Stimulated activated naive CD4-positive, alpha-beta T cell (primary cell): ENCODE results near the gene PAPOLG.

ENCODE experiments used
- DNase-seq, 6 experiments: peaks; one replicate each; lab custom pipeline; 2025; lab: John Stamatoyannopoulos, UW

PAPOLG gene

DNA sequence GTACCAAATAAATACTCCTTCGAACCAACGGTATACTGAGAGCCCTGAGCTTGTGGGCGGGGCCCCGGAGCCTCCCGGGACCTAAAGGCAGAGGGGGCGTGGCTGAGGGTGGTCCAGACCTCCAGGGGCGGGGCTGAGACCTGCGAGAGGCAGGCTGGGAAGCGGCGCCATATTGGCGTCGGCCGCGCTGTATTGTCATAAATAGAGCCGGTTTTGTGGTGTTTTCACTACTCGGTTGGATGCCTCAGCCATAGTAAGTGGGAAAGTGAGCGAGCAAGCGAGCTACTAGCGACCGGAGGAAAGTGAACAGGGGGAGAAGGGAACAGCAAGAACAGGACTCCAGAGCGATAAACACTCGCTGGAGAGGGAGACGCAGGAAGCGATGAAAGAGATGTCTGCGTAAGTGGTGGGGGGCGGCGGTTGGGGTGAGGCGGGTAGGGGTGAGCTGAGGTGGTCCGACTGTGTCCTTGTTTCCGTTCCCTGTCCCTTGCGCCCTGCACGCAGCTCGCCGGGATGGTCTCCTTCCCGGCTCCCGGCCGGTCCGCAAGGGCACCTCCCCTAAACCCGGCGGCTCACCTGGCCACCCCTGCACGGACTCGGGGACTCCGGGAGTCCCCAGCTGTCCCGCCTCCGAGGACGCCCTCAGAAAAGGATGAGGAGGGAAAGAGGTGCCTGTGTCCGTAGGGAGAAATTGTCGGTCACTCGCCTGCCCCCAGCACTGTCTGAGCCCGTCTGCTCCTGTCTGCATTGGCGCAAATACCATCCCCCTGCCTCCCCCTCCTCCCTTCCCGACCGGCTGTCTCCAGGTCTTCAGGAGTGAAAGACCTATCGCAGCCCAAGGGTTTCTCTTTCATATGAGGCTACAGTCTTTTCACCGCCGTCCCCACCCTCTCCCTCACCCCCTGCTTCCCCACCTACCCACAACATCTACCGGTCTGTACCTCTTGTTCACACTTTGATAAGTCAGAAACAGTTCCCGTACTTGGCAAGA, at the start of gene PAPOLG:
TSS of gene PAPOLG (plus strand) at position 172 of the 991 bp plus-strand sequence. CDS start at position 383, 211 bp downstream.
- DNase-seq: peak; percentile 87 to 96 (median 92)

DNA sequence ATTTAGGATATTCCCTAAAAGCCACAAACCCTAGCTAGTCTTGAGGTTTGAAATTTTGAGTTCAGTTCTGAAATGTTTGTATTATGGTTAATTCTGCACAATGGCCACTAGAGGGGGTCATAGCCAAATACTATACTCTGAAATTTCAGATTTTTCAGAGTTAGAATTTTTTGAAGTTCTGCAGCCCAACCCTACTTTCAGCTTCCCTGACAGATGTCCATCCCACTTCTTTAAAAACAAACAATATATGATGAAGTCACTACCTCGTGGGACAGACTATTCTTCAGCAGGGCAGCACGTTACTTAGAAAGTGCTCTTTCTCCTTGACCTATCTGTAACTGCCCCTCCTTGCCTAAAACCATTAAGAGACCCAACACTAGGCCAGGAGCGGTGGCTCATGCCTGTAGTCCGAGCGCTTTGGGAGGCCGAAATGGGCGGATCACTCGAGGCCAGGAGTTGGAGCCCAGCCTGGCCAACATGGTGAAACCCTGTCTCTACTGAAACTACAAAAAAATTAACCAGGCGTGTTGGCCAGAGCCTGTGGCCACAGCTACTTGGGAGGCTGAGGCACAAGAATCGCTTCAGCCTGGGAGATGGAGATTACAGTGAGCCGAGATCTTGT, 48.2 kb upstream of the PAPOLG start:
- DNase-seq: peak in 2 of 6 experiments; percentile 36 to 52

DNA sequence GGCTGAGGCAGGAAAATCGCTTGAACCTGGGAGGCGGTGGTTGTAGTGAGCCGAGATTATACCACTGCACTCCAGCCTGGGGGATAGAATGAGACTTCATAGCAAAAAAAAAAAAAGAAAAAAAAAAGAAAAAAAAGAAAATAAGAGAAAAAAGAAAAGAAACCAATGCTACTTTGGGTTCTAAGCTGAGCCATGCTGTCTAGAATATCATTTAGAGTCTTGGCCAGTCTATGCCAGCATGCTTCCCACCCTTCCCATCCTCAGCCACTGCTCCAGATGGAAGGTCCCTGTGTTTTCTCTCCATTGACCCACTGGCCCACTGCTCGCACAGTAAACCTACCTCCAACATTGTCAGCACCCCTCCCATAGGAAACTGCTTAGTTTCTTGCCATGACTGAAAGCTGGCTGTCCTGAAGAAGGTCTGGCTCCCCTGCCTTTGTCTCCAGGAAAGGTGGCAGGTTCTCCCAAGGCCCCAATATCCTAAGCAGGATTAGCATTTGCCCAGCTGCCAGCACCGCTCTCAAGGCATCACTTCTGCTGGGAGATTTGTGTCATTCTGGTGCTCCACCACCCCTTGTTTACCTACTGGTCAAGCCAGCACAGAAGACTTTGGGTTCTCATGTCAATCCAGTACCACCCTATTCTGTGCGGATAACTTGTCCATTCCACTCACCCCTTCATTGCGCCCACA, 47.3 kb upstream of the PAPOLG start:
- DNase-seq: no peak

DNA sequence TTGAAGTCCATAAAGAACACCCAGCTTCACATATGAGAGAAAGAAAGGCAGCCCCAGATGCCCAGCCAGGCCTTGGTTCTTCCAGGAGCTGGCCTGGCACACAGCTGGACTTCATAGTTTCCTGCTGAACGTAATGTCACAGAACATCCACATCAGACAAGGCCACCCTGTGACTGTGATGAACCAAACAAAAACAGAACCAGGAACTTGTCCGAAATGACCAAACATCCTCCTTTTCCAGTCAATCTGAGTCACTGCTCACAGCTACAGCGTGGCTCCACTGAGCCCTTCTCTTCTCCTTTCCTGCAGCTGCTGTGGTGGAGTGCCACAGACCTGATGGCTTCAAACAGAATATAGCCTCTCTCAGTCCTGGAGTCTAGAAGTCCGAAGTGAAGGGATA, 45.4 kb upstream of the PAPOLG start:
- no peak for DNase-seq

DNA sequence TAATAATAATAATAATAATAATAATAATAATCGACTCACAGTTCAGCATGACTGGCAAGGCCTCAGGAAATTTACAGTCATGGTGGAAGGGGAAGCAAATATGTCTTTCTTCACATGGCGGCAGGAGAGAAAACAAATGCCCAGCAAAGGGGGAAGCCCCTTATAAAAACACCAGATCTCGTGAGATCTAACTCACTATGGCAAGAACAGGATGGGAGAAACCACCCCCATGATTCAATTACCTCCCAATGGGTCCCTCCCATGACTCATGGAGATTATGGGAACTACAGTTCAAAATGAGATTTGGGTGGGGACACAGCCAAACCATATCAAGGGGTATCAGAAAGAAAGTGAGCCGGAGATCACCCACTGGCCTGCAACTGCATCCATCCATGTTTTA, 40.5 kb upstream of the PAPOLG start:
- no peak for DNase-seq

DNA sequence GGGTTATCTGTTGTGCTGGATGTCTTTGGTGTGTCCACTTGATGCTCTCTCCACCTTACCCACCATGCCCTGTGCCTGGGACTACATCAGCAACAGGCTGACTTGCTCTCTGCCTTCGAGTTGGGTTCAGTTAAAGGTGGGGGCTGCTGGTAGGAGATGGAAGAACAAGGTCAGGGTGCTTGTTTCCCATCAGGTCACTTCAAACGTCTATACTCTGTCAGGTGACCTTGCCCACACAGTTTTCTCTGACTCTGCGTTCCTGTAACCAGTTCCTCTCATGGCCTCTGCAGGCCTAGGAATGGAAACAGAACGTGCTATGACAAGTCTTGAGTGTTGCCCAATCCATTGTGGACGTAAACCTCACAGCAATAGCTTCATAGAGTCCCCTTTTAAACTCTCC, 38.4 kb upstream of the PAPOLG start:
- no peak for DNase-seq

DNA sequence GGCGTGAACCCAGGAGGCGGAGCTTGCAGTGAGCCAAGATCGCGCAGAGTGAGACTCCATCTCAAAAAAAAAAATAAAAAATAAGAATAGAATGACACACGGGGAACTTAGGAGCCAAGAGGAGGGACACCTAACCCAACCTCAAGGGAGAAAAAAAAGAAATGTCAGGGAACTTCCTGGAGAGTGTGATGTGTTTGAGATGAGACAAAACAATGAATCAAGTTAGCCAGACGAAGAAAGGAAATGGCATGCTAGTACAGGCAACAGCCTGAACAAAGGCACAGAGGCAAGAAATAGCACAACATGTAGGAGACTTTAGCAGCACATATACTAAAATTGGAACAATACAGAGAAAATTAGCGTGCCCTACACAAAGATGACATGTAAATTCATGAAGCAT, 36.7 kb upstream of the PAPOLG start:
- no peak for DNase-seq

DNA sequence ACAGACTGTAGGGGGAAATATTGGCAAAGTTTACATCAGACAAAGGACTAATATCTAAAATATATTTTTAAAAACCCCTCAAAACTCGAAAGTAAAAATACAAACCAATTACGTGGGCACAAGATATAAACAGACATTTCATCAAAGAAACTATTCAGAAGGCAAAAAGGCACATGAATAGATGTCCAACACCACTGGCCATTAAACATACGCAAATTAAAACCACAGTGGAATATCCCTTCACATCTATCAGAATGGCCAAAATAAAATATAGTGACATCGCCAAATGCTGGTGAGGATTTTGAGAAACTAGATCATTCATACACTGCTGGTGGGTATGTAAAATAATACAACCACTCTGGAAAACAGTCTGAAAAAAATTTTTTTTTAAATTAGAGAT, 30.6 kb upstream of the PAPOLG start:
- no peak for DNase-seq

DNA sequence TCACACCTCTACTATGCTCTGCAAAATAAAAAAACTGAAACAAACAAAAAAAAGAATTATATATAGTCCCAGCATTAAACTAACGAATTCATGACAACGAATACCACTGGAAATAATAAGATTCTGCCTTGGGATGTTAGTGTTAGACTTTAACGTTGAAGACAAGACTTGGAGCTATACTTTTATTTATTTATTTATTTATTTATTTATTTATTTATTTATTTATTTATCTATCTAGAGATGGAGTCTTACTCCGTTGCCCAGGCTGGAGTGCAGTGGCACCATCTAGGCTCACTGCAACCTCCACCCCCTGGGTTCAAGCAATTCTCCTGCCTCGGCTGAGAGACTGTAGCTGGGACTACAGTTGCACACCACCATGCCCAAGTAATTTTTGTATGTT, 27.2 kb upstream of the PAPOLG start:
- no peak for DNase-seq

DNA sequence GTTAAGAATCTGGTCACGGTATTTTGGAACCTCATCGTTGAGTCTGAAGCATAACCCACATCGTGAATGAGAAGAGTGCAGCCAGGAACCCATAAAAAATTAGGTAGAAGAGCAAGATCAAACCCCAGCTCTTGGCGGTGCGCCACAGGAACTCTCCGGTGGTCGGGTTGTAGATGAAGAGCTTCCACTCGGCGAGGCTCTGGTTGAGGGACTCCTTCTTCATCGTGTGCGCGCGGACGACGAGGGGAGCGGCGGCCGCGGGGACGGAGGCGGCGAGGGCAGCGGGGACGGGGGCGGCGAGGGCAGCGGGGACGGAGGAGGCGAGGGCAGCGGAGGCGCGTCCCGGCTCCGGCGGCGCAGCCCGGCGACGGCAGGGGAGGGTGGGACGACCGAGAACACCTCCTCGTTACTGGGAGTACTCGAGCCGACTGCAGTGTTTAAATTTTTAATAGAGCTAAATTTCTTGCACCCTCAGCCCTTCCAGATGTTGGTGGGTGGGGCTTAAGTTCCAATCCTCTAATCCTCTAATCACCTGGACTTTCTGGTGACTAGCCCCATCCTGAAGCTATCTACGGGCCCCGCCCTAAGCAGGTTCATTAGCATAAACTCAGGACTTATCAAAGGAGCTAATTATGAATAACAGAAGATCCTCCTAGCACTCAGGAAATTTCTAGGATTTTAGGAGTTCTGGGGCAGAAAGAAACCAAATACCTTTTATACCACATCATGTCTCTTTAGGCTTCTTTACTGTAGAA, 20.4 kb upstream of the PAPOLG start:
- peak in 3 of 6 experiments; percentile 11 to 33 (median 19) for DNase-seq

DNA sequence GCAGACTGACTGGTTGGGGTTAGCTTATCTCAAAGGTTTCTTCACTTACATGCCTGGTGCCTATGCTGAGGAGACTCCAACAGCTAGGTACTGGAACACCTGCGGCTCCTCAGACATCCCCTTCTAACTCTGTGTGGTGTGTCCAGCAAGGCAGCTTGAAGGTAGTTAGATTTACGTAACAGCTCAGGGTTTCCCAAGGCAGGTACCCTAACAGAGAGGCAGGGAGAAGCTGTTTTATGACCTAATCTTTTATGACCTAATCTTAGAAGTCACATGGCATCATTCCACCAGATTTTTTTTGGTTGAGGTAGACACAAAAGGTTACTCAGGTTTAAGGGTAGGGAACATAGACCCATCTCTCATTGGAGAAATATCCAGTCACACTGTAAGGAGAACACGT, 17.4 kb upstream of the PAPOLG start:
- no peak for DNase-seq

DNA sequence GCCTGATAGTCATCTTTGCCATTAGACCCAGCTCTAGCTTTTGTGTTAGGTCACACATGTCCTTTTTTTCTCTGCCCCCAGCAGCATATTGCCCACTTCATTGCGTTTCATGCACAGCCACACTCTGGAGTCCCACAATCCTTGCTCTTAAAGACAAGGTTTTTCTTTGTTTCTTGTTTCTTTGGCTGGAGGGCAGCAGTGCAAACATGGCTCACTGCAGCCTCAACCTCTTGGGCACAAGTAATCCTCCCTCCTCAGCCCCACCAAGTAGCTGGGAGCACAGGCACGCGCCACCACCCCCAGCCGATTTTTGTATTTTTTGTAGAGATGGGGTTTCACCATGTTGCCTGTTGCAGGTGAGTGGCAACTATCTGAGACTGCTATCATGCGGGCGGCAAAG, 16.9 kb upstream of the PAPOLG start:
- DNase-seq: no peak

DNA sequence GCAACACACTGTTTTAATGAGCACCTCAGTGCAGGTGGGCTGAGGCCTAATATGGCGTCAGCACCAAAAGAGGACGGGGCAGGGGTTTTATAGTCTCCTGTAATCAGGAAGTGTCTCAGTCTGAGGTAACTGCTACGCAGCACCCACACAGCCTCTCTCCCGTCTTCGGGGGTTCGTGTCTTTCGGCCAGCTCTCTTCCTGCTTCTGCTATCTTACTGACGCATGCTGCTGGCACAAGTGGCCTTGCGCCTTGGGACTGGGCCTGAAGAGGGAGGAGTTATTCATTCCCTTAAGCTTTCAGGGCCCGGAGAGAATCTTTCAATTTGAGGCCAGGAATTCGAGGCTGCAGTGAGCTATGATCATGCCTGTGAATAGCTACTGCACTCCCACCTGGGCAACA, 14.5 kb upstream of the PAPOLG start:
- DNase-seq: no peak

DNA sequence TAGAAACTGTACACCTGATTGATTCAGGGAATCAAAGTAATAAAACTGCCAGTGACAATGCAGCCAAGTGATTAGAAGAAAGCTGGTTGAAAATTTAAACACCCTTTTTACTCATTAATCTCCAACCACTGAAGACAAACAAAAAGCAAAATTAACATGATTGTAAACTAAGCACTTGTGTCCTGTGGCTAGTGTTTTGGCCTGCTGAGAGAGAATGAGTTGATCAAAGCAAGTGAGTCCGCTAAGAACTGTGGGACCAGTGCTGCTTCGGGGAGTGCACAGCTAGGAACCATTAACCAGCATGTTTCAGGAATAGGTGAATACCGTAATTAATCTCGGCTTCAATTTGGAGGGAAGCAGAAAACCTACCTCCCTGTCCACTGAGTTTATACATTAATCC, 13.6 kb upstream of the PAPOLG start:
- DNase-seq: no peak

DNA sequence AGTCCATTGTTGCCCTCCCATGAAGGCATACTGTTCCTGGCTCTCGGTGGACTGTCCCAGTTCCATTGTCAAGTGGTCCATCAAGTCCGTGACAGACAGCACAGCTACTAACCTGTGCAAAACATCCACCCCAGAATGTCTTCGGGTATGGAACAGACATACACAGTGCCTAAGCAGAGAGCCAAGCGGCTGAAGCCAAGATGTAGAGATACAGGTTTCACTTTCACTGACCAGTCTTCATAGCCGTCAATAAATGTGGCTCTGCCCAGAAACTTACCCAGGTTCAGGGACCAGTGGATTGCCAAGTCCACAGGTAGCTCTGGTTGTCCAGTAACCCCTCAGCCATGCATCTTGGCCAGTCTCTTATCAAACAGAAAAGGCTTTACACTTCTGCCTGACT, 10.7 kb upstream of the PAPOLG start:
- DNase-seq: no peak

DNA sequence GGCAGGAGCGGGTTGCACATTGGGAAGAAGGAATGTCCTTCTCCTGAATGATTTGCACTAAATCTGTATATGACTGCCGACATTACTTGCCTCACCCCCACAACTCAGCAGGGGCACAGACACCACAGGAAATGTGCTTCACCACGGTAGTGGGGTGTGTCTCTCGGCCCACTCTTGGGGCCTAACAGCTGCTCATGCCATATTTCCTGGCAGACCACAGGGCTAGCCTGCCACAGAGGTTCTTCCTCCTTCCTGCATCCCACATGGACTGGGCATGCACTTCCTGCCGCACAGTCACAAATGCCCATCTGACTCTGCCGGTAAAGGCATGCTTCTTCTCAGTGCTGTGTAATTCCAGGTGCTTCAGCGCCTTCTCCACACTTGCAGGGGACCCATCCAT, 10.3 kb upstream of the PAPOLG start:
- DNase-seq: no peak

DNA sequence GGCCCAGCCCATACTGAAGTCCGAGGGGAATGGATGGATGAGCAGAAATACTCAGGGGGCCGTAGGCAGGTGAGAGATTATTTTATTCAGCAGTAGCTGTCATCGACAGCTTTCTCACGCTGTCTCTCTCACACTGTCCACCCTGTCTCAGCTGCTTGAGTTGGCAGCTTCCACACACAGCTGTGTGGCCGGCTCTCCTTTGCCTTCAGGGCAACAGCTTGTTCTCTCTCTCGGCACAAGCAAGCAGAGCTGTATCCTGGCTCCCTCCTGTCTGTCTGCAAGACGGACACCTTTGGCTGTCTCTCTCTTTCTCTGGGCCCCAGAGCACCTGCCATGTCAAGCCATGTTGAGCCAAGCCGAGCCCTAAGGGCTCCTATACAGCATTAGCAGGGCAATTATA, 9.8 kb upstream of the PAPOLG start:
- DNase-seq: no peak

DNA sequence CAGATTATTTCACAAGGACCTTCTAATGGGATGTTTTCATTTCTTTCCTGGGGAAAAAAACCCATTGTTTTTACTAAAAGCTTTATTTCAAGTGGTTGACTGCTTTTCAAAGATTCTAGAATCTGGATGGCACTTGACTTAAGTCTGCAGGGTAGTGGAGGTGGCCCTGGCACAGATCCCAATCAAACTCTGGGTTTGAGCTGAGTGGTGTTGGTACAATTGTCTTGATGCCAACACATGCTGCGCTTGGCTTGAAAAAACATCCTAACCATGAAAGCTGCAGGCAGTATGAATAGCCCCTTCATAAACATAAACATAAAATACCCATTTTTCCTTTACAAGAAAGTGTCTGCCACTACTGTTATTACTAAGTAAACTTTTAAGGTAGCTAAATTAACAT, 3.6 kb downstream of the PAPOLG start:
- DNase-seq: no peak

DNA sequence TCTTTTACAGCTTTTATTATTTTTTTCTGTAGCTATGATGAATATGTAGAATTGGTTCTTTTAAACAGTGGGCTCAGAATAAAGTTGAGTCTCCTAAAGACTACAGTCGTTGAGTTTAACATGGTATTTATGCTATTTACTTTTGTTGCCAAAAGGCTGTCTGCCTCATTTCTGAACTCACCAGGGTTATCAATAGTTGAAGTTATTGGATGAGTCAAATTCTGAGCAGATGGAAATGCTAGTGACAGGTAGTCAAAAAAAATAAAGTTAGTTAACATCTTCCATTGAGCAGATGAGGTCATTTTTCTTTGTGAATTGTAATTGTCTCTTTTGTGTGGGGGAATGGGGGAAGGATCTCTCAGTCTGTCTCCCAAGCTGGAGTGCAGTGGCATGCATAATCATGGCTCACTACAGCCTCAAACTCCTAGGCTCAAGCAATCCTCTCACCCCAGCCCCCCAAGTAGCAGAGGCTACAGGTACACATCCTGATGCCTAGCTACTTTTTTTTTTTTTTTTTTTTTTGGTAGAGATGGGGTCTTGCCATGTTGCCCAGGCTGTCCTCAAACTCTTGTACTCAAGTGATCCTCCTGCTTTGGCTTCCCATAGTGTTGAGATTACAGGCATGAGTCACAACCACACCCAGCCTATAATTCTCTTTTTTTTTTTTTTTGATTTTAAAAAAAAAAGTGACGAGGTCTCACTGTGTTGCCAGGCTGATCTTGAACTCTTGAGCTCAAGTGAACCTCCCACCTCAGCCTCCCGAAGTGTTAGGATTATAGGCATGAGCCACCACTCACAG, 8.9 kb downstream of the PAPOLG start:
- no peak for DNase-seq

DNA sequence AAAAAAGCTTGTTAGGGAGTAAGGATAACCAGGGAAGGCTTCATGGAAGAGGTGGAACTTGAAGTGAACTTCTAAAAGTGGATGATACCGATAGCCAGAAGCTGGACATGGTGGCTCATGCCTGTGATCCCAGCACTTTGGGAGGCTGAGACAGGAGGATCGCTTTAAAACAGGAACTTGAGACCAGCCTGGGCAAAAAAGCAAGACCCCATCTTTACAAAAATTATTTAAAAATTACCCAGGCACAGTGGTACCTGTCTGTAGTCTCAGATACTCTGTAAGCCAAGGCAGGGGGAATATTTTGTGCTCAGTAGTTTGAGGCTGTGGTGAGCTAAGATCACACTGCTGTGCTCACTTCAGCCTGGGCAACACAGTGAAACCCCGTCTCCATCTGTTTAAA, 10.2 kb downstream of the PAPOLG start:
- no peak for DNase-seq

DNA sequence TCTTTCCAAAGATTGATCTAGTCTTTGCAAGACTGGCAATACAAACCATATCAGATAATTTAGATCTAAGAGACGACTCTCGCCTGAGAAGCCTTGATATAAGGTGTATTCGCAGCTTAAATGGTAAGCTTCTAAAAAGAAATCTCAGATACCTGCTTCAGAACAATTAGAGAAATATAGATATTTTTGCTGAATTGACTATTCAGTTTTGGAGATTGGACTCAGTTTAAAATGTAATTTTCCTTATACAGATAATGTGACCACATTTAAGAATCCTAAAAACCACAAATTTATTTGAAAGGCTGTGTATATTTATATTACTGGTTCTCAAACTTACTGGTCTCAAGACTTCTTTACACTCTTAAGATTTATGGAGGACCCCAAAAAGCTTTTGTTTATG, 15.4 kb downstream of the PAPOLG start:
- no peak for DNase-seq
